ENCODE measurements around the gene SC5D.

The SC5D gene

GRCh38 chr11:121354192-121354591 lies 61.6 kb downstream of the SC5D start:
- TF ChIP-seq CTCF (IDR thresholded peaks at IDR 0.05; ENCODE audit: insufficient read depth, low read length), result no peak
- TF ChIP-seq GABPA (IDR thresholded peaks at IDR 0.05; ENCODE audit: low read depth), result no peak
- TF ChIP-seq SPI1 (IDR thresholded peaks at IDR 0.05; ENCODE audit: borderline replicate concordance, low read depth), result no peak
- TF ChIP-seq, protein P1, sequence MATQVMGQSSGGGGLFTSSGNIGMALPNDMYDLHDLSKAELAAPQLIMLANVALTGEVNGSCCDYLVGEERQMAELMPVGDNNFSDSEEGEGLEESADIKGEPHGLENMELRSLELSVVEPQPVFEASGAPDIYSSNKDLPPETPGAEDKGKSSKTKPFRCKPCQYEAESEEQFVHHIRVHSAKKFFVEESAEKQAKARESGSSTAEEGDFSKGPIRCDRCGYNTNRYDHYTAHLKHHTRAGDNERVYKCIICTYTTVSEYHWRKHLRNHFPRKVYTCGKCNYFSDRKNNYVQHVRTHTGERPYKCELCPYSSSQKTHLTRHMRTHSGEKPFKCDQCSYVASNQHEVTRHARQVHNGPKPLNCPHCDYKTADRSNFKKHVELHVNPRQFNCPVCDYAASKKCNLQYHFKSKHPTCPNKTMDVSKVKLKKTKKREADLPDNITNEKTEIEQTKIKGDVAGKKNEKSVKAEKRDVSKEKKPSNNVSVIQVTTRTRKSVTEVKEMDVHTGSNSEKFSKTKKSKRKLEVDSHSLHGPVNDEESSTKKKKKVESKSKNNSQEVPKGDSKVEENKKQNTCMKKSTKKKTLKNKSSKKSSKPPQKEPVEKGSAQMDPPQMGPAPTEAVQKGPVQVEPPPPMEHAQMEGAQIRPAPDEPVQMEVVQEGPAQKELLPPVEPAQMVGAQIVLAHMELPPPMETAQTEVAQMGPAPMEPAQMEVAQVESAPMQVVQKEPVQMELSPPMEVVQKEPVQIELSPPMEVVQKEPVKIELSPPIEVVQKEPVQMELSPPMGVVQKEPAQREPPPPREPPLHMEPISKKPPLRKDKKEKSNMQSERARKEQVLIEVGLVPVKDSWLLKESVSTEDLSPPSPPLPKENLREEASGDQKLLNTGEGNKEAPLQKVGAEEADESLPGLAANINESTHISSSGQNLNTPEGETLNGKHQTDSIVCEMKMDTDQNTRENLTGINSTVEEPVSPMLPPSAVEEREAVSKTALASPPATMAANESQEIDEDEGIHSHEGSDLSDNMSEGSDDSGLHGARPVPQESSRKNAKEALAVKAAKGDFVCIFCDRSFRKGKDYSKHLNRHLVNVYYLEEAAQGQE (IDR thresholded peaks at IDR 0.05; ENCODE audit: insufficient replicate concordance, low read depth), result no peak
- no peak for TF ChIP-seq POLR2AphosphoS5 (IDR thresholded peaks at IDR 0.05; ENCODE audit: low read depth)
- H3K27ac ChIP-seq (replicated peaks), result no peak overlapping the region
- no peak for DNase-seq (ENCODE audit: low read depth in 1 of 2, low spot score in 1 of 2)
- H3K27me3 ChIP-seq (ENCODE audit: insufficient read depth, poor library complexity, severe bottlenecking), result no peaks in the 10 kb centered on the region
- no peak overlapping the region for H3K4me3 ChIP-seq (replicated peaks; ENCODE audit: insufficient read depth, low read length)

DNA sequence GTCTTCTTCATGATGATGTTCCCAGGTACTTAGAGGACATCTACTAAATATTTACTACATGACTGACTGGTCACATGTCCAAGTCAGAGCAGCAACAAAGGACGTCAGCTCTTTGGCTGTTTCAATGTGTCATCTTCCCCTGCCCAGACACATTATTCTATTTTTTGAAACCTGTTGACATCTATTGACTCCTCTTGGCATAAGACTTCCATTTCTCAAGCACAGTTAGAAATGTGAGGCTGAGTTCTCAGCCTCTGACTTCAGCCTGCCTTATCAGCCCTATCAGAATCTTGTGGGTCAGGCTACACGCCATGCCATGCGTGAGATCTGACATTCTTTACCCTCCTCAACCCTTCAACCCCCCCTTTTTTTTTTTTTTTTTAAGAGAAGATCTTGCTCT lies 63.8 kb downstream of the SC5D start:
- no peak for DNase-seq (ENCODE audit: low read depth in 1 of 2, low spot score in 1 of 2)
- no peaks in the 10 kb centered on the region for H3K27me3 ChIP-seq (ENCODE audit: insufficient read depth, poor library complexity, severe bottlenecking)
- H3K27ac ChIP-seq (replicated peaks), result no peak overlapping the region
- TF ChIP-seq POLR2AphosphoS5 (IDR thresholded peaks at IDR 0.05; ENCODE audit: low read depth) (no peak), GABPA (IDR thresholded peaks at IDR 0.05; ENCODE audit: low read depth) (no peak)
- no peak overlapping the region for H3K4me3 ChIP-seq (replicated peaks; ENCODE audit: insufficient read depth, low read length)

Measured in HL-60 (cell line).